Measurements from ENCODE around the gene SLC16A2.
A peak's percentile ranks its signal among the peaks of the same experiment; 100 is the strongest.

Gene SLC16A2

DNA sequence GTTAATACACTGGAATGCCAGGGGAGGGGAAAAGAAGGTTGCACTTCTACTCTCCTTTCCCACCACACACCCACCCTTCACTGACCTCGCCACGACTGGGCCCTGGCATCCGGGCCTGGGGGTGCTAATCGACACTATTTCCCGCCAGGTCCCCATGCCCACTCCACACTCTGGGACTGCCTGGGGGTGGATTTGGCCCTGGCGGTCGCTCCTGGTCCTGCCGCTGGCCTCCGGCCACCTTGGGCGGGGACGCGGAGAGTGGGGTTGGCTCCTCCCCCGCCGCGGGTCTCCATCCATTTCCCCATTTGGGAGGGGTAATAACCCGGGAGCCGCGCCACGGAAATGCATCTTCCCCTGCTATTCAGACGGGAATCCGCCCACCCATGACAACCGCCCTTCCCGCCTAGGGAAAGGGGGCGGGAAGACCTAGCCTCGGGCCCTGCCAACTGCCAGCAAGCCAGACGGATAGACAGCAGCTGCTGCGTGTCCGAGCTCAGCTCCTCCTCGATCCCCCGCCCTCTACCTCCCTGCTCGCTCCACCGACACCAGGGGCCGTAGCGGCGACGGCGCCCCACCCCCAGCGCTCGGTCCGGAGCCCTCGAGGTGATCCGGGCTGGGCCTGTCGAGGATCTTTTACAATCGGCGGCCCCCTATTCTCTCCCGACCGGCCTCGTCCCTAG is 115.0 kb downstream of the SLC16A2 start:
- Histone ChIP-seq H3K36me3 (ENCODE audit: insufficient read depth, insufficient read length, low read length) (peaks cover 10% of the 10 kb centered on the region), H3K9me3 (ENCODE audit: insufficient read depth, low read length) (no peaks in the 10 kb centered on the region), H3K27me3 (ENCODE audit: insufficient read depth, insufficient read length) (peaks cover 4% of the 10 kb centered on the region), H3K9ac (ENCODE audit: insufficient read length, low read depth) (peak overlapping the region; percentile 77), H3K4me3 (ENCODE audit: insufficient read length, low read depth) (peak overlapping the region; percentile 50), H3K4me1 (ENCODE audit: insufficient read depth, insufficient read length) (peaks cover 5% of the 10 kb centered on the region)
- TF ChIP-seq YY1 (IDR thresholded peaks at IDR 0.05; ENCODE audit: insufficient read depth, insufficient read length) = no peak
- TF ChIP-seq SUZ12 (IDR thresholded peaks at IDR 0.05; ENCODE audit: extremely low read depth, insufficient read depth, insufficient read length) = no peak
- TF ChIP-seq ZNF274 (IDR thresholded peaks at IDR 0.05; ENCODE audit: low read depth, low read length) = no peak
- DNase-seq (ENCODE audit: low read depth, low spot score) = peak; percentile 27

- Histone ChIP-seq H3K36me3 (ENCODE audit: insufficient read depth, insufficient read length, low read length) (peaks cover 4% of the 10 kb centered on the region), H3K9me3 (ENCODE audit: insufficient read depth, low read length) (no peaks in the 10 kb centered on the region), H3K4me1 (ENCODE audit: insufficient read depth, insufficient read length) (peaks cover 5% of the 10 kb centered on the region), H3K9ac (ENCODE audit: insufficient read length, low read depth) (peak overlapping the region; percentile 77), H3K27me3 (ENCODE audit: insufficient read depth, insufficient read length) (peaks cover 4% of the 10 kb centered on the region), H3K4me3 (ENCODE audit: insufficient read length, low read depth) (peak overlapping the region; percentile 50)
- no peak for TF ChIP-seq ZNF274 (IDR thresholded peaks at IDR 0.05; ENCODE audit: low read depth, low read length)
- no peak for TF ChIP-seq SUZ12 (IDR thresholded peaks at IDR 0.05; ENCODE audit: extremely low read depth, insufficient read depth, insufficient read length)
- no peak for TF ChIP-seq YY1 (IDR thresholded peaks at IDR 0.05; ENCODE audit: insufficient read depth, insufficient read length)
- DNase-seq (ENCODE audit: low read depth, low spot score) = peak; percentile 36
Measured at GRCh38 chrX:74536832-74537371, 115.6 kb downstream of the SLC16A2 start.

DNA sequence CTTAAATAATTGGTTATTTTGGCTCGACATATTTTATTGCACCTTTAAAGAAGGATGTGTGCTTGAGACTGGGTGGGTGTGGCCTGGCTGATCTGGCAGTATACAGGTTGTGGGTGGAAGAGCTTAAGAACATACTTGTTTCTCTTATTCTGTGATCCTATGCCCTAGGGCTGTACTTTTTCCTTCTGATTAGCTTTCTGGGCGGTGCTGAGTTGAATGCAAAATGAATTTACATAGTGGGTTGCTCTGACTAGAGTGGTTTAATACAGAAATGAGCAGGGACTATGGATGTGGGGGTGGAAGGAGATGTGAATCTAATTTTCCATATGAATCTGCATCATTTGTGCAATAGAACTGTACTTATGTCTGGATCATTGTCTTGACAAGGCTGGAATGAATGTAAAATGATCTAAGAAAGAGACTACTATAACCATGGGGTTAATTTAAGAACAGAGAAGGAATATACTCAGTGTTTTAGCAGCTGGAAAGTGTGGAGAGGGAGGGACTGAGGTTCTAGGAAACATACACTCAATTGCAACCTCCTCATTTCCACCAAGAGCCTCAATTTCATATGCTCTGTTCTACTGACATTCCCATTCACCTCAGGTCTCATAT is 119.4 kb downstream of the SLC16A2 start:
- DNase-seq (ENCODE audit: low read depth, low spot score) = no peak
- no peak overlapping the region for H3K9ac ChIP-seq (ENCODE audit: insufficient read length, low read depth)
- H3K4me3 ChIP-seq (ENCODE audit: insufficient read length, low read depth) = no peak overlapping the region
- H3K27me3 ChIP-seq (ENCODE audit: insufficient read depth, insufficient read length) = no peaks in the 10 kb centered on the region
- H3K4me1 ChIP-seq (ENCODE audit: insufficient read depth, insufficient read length) = peaks cover 5% of the 10 kb centered on the region
- TF ChIP-seq YY1 (IDR thresholded peaks at IDR 0.05; ENCODE audit: insufficient read depth, insufficient read length) = no peak
- no peak for TF ChIP-seq ZNF274 (IDR thresholded peaks at IDR 0.05; ENCODE audit: low read depth, low read length)
- no peak for TF ChIP-seq SUZ12 (IDR thresholded peaks at IDR 0.05; ENCODE audit: extremely low read depth, insufficient read depth, insufficient read length)
- H3K36me3 ChIP-seq (ENCODE audit: insufficient read depth, insufficient read length, low read length) = no peaks in the 10 kb centered on the region
- H3K9me3 ChIP-seq (ENCODE audit: insufficient read depth, low read length) = no peaks in the 10 kb centered on the region

GRCh38 chrX:74545880-74546523 is 124.7 kb downstream of the SLC16A2 start:
- Histone ChIP-seq H3K9me3 (ENCODE audit: insufficient read depth, low read length) (no peaks in the 10 kb centered on the region), H3K9ac (ENCODE audit: insufficient read length, low read depth) (no peak overlapping the region), H3K36me3 (ENCODE audit: insufficient read depth, insufficient read length, low read length) (no peaks in the 10 kb centered on the region), H3K4me1 (ENCODE audit: insufficient read depth, insufficient read length) (no peaks in the 10 kb centered on the region), H3K4me3 (ENCODE audit: insufficient read length, low read depth) (no peak overlapping the region), H3K27me3 (ENCODE audit: insufficient read depth, insufficient read length) (no peaks in the 10 kb centered on the region)
- DNase-seq (ENCODE audit: low read depth, low spot score) = no peak
- TF ChIP-seq ZNF274 (IDR thresholded peaks at IDR 0.05; ENCODE audit: low read depth, low read length) (no peak), YY1 (IDR thresholded peaks at IDR 0.05; ENCODE audit: insufficient read depth, insufficient read length) (no peak), SUZ12 (IDR thresholded peaks at IDR 0.05; ENCODE audit: extremely low read depth, insufficient read depth, insufficient read length) (no peak)

DNA sequence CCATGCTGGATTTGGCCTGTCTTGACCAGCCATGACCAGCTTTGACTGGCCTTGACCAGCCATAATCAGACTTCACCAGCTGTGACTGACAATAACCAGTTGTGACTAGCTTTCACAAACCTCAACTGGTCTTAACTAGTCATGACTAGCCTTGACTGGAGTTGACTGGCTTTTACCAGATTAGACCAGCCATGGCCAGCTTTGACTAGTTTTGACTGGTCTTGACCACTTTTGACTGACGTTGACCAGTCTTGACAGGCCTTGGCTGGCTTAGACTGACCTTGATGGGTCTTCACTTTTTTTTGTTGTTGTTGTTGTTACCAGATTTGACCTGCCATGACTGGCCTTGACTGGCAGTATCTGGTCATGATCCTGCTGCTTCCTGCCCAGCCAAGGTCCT is 125.7 kb downstream of the SLC16A2 start:
- DNase-seq (ENCODE audit: low read depth, low spot score) = no peak
- Histone ChIP-seq H3K27me3 (ENCODE audit: insufficient read depth, insufficient read length) (no peaks in the 10 kb centered on the region), H3K4me3 (ENCODE audit: insufficient read length, low read depth) (no peak overlapping the region), H3K9me3 (ENCODE audit: insufficient read depth, low read length) (no peaks in the 10 kb centered on the region; the same call in 1 of the 2 replicates), H3K4me1 (ENCODE audit: insufficient read depth, insufficient read length) (no peaks in the 10 kb centered on the region), H3K36me3 (ENCODE audit: insufficient read depth, insufficient read length, low read length) (no peaks in the 10 kb centered on the region), H3K9ac (ENCODE audit: insufficient read length, low read depth) (no peak overlapping the region)
- TF ChIP-seq ZNF274 (IDR thresholded peaks at IDR 0.05; ENCODE audit: low read depth, low read length) (no peak), SUZ12 (IDR thresholded peaks at IDR 0.05; ENCODE audit: extremely low read depth, insufficient read depth, insufficient read length) (no peak), YY1 (IDR thresholded peaks at IDR 0.05; ENCODE audit: insufficient read depth, insufficient read length) (no peak)

- no peaks in the 10 kb centered on the region for H3K36me3 ChIP-seq (ENCODE audit: insufficient read depth, insufficient read length, low read length)
- no peak for TF ChIP-seq SUZ12 (IDR thresholded peaks at IDR 0.05; ENCODE audit: extremely low read depth, insufficient read depth, insufficient read length)
- no peak for TF ChIP-seq YY1 (IDR thresholded peaks at IDR 0.05; ENCODE audit: insufficient read depth, insufficient read length)
- no peak for TF ChIP-seq ZNF274 (IDR thresholded peaks at IDR 0.05; ENCODE audit: low read depth, low read length)
- H3K9me3 ChIP-seq (ENCODE audit: insufficient read depth, low read length) = peaks cover 4% of the 10 kb centered on the region; the same call in 1 of the 2 replicates
- no peak overlapping the region for H3K9ac ChIP-seq (ENCODE audit: insufficient read length, low read depth)
- no peaks in the 10 kb centered on the region for H3K4me1 ChIP-seq (ENCODE audit: insufficient read depth, insufficient read length)
- H3K4me3 ChIP-seq (ENCODE audit: insufficient read length, low read depth) = no peak overlapping the region
- DNase-seq (ENCODE audit: low read depth, low spot score) = peak; percentile 72
- no peaks in the 10 kb centered on the region for H3K27me3 ChIP-seq (ENCODE audit: insufficient read depth, insufficient read length)
Measured at GRCh38 chrX:74550295-74550802, 129.1 kb downstream of the SLC16A2 start.
